GM19238 (cell line): ENCODE results near the gene XYLT1.

Source experiments
- DNase-seq: peaks from one replicate; pipeline ENCODE4 v3.0.0; 2011; ENCODE audit warnings: low spot score; ENCODE audit not compliant: insufficient read length

XYLT1 gene

GRCh38 chr16:17069681-17070080 lies 401.1 kb downstream of the XYLT1 start:
- DNase-seq = no peak

GRCh38 chr16:17068524-17068923 lies 402.2 kb downstream of the XYLT1 start:
- no peak for DNase-seq

GRCh38 chr16:17067882-17068281 lies 402.9 kb downstream of the XYLT1 start:
- DNase-seq = no peak

GRCh38 chr16:17063201-17064139 lies 407.3 kb downstream of the XYLT1 start:
- no peak for DNase-seq

GRCh38 chr16:17062676-17063075 lies 408.1 kb downstream of the XYLT1 start:
- no peak for DNase-seq

GRCh38 chr16:17061326-17061725 lies 409.4 kb downstream of the XYLT1 start:
- no peak for DNase-seq

GRCh38 chr16:17058471-17058870 lies 412.3 kb downstream of the XYLT1 start:
- DNase-seq = no peak

- no peak for DNase-seq
Measured at GRCh38 chr16:17056666-17057065, 414.1 kb downstream of the XYLT1 start.

GRCh38 chr16:17053536-17054160 lies 417.1 kb downstream of the XYLT1 start:
- DNase-seq = no peak
